Measurements from ENCODE around the gene CAP2. TPM values are rescaled to one million over a fixed set of nuclear protein-coding genes. Genes with fewer than 3 reads are reported as not detected.

The CAP2 gene
- total and polyA plus RNA-seq, 2 experiments from 2014 or later = 4.8 to 22.5 TPM

GRCh38 chr6:17494177-17494576 lies 100.8 kb downstream of the CAP2 start:
- peaks cover 8% of the 10 kb centered on the region for H3K4me1 ChIP-seq (ENCODE audit: insufficient read depth)
- H3K9me3 ChIP-seq (ENCODE audit: low read depth) = no peaks in the 10 kb centered on the region
- no peak for DNase-seq
- H3K4me3 ChIP-seq = no peak overlapping the region
- H3K79me2 ChIP-seq (ENCODE audit: insufficient read depth) = no peaks in the 10 kb centered on the region
- H4K20me1 ChIP-seq (ENCODE audit: insufficient read depth) = no peaks in the 10 kb centered on the region
- 86 to 90% methylated on average over 4 of the region's 4 CpGs for WGBS, 2 experiments (ENCODE audit: low coverage in 1 of 2, low lambda C conversion rate in 2 of 2, missing lambda C conversion rate in 2 of 2)
- H2AFZ ChIP-seq = no peak overlapping the region
- H3K4me2 ChIP-seq (ENCODE audit: unreplicated experiment) = no peak overlapping the region
- no peaks in the 10 kb centered on the region for H3F3A ChIP-seq (ENCODE audit: insufficient read depth)
- H3K27ac ChIP-seq = no peak overlapping the region
- no peaks in the 10 kb centered on the region for H3K36me3 ChIP-seq (ENCODE audit: low read depth)
- H3K9me2 ChIP-seq (ENCODE audit: insufficient read depth) = no peaks in the 10 kb centered on the region
- H3K27me3 ChIP-seq (replicated peaks; ENCODE audit: insufficient read depth) = no peaks in the 10 kb centered on the region
- in situ Hi-C loops (cut with MboI) = no loop called here
- TF ChIP-seq EZH2phosphoT487 (IDR thresholded peaks at IDR 0.05; ENCODE audit: insufficient read depth, low read depth) = no peak
- TF ChIP-seq EZH2 (IDR thresholded peaks at IDR 0.05; ENCODE audit: insufficient read depth, poor library complexity, severe bottlenecking) = no peak
- no peak overlapping the region for H3K9ac ChIP-seq

GRCh38 chr6:17494919-17495318 lies 101.5 kb downstream of the CAP2 start:
- no peak overlapping the region for H3K27ac ChIP-seq
- H3K4me2 ChIP-seq (ENCODE audit: unreplicated experiment) = no peak overlapping the region
- H3K36me3 ChIP-seq (ENCODE audit: low read depth) = no peaks in the 10 kb centered on the region
- H4K20me1 ChIP-seq (ENCODE audit: insufficient read depth) = no peaks in the 10 kb centered on the region
- no peak overlapping the region for H2AFZ ChIP-seq
- H3K4me1 ChIP-seq (ENCODE audit: insufficient read depth) = peaks cover 8% of the 10 kb centered on the region
- H3K4me3 ChIP-seq = no peak overlapping the region
- no peaks in the 10 kb centered on the region for H3K9me2 ChIP-seq (ENCODE audit: insufficient read depth)
- no peak overlapping the region for H3K9ac ChIP-seq
- TF ChIP-seq EZH2phosphoT487 (IDR thresholded peaks at IDR 0.05; ENCODE audit: insufficient read depth, low read depth) (no peak), EZH2 (IDR thresholded peaks at IDR 0.05; ENCODE audit: insufficient read depth, poor library complexity, severe bottlenecking) (no peak)
- WGBS, 2 experiments (ENCODE audit: low coverage in 1 of 2, low lambda C conversion rate in 2 of 2, missing lambda C conversion rate in 2 of 2) = 46 to 55% methylated on average over 2 of the region's 2 CpGs
- H3K79me2 ChIP-seq (ENCODE audit: insufficient read depth) = no peaks in the 10 kb centered on the region
- in situ Hi-C loops (cut with MboI) = no loop called here
- no peaks in the 10 kb centered on the region for H3K27me3 ChIP-seq (replicated peaks; ENCODE audit: insufficient read depth)
- no peaks in the 10 kb centered on the region for H3F3A ChIP-seq (ENCODE audit: insufficient read depth)
- no peak for DNase-seq
- no peaks in the 10 kb centered on the region for H3K9me3 ChIP-seq (ENCODE audit: low read depth)

GRCh38 chr6:17497535-17498095 lies 104.2 kb downstream of the CAP2 start:
- no peaks in the 10 kb centered on the region for H4K20me1 ChIP-seq (ENCODE audit: insufficient read depth)
- no peaks in the 10 kb centered on the region for H3K27me3 ChIP-seq (replicated peaks; ENCODE audit: insufficient read depth)
- in situ Hi-C loops (cut with MboI) = no loop called here
- H3K9me2 ChIP-seq (ENCODE audit: insufficient read depth) = no peaks in the 10 kb centered on the region
- H3K9me3 ChIP-seq (ENCODE audit: low read depth) = no peaks in the 10 kb centered on the region
- H3K27ac ChIP-seq = no peak overlapping the region
- no peak overlapping the region for H2AFZ ChIP-seq
- no peaks in the 10 kb centered on the region for H3K36me3 ChIP-seq (ENCODE audit: low read depth)
- no peaks in the 10 kb centered on the region for H3K79me2 ChIP-seq (ENCODE audit: insufficient read depth)
- TF ChIP-seq EZH2 (IDR thresholded peaks at IDR 0.05; ENCODE audit: insufficient read depth, poor library complexity, severe bottlenecking) = no peak
- H3F3A ChIP-seq (ENCODE audit: insufficient read depth) = no peaks in the 10 kb centered on the region
- no peak for DNase-seq
- no peak overlapping the region for H3K4me3 ChIP-seq
- 93% methylated on average over 4 of the region's 4 CpGs for WGBS, 2 experiments (ENCODE audit: low coverage in 1 of 2, low lambda C conversion rate in 2 of 2, missing lambda C conversion rate in 2 of 2)
- peaks cover 8% of the 10 kb centered on the region for H3K4me1 ChIP-seq (ENCODE audit: insufficient read depth)
- H3K4me2 ChIP-seq (ENCODE audit: unreplicated experiment) = no peak overlapping the region
- H3K9ac ChIP-seq = no peak overlapping the region

DNA sequence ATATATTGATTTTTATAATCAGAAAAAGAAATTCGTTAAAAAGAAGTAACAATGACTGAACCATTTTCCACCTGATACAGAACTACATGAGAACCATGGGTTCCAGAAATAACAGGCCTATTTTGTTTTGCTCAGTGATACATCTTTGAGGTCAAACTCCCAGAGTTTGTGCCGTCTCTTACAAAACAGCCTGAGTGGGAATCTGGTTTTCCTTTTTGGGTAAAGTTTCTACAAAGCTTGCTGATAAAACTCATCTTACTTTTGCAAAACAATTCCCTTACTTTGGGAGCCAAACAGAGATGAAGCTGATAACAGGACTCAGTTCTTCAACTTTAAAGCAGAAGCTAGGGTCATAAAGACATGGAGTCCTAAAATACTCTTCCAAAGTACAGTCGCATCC lies 108.0 kb downstream of the CAP2 start:
- Histone ChIP-seq H3F3A (ENCODE audit: insufficient read depth) (peaks cover 4% of the 10 kb centered on the region; the same call in 1 of the 2 replicates), H4K20me1 (ENCODE audit: insufficient read depth) (no peaks in the 10 kb centered on the region), H3K4me1 (ENCODE audit: insufficient read depth) (peaks cover 7% of the 10 kb centered on the region; the same call in 1 of the 2 replicates), H3K27me3 (replicated peaks; ENCODE audit: insufficient read depth) (no peaks in the 10 kb centered on the region), H3K4me3 (no peak overlapping the region), H3K27ac (no peak overlapping the region), H3K79me2 (ENCODE audit: insufficient read depth) (no peaks in the 10 kb centered on the region), H3K36me3 (ENCODE audit: low read depth) (no peaks in the 10 kb centered on the region), H2AFZ (no peak overlapping the region), H3K9me3 (ENCODE audit: low read depth) (no peaks in the 10 kb centered on the region), H3K4me2 (ENCODE audit: unreplicated experiment) (no peak overlapping the region), H3K9me2 (ENCODE audit: insufficient read depth) (no peaks in the 10 kb centered on the region), H3K9ac (no peak overlapping the region)
- 92 to 95% methylated on average over 3 of the region's 3 CpGs for WGBS, 2 experiments (ENCODE audit: low coverage in 1 of 2, low lambda C conversion rate in 2 of 2, missing lambda C conversion rate in 2 of 2)
- in situ Hi-C loops (cut with MboI) = no loop called here
- DNase-seq = no peak
- TF ChIP-seq EZH2 (IDR thresholded peaks at IDR 0.05; ENCODE audit: insufficient read depth, poor library complexity, severe bottlenecking) = no peak

Measured in GM23248 (cell line).